Liver (tissue), 9 donors: ENCODE results near the gene CNIH2. TPM values are rescaled to one million over a fixed set of nuclear protein-coding genes. Genes with fewer than 3 reads are reported as not detected.
"Not testable (repeated sequence)": the region's sequence is repeated elsewhere in the genome, so short reads cannot be mapped to it uniquely, and the experiment has no call there.

Source experiments
- DNase-seq: peaks from one replicate; pipeline ENCODE4 v3.0.0-alpha.2; 2017; ENCODE audit warnings: low spot score
- H3K27ac ChIP-seq, 2 donors: one replicate each; pipeline ENCODE4 v1.7.0; 2013; ENCODE audit warnings: inconsistent platforms in 2 of 2, low read length in 2 of 2, control low read depth in 1 of 2, low read depth in 1 of 2, mild to moderate bottlenecking in 1 of 2
- H3K27me3 ChIP-seq, 4 donors: one replicate each; pipeline versions ENCODE4 v1.6.1 to v1.7.0; 2013; ENCODE audit warnings: low read length in 3 of 4, inconsistent platforms in 1 of 4, mild to moderate bottlenecking in 1 of 4, moderate library complexity in 1 of 4; ENCODE audit not compliant: control insufficient read depth in 4 of 4, insufficient read depth in 4 of 4
- H3K36me3 ChIP-seq, 4 donors: one replicate each; pipeline versions ENCODE4 v1.6.1 to v1.7.0; 2013; ENCODE audit warnings: low read length in 3 of 4, mild to moderate bottlenecking in 3 of 4, low read depth in 1 of 4, moderate library complexity in 1 of 4; ENCODE audit not compliant: control insufficient read depth in 4 of 4, insufficient read depth in 3 of 4
- H3K4me1 ChIP-seq, 4 donors: one replicate each; pipeline versions ENCODE4 v1.6.1 to v1.7.0; 2013; ENCODE audit warnings: low read length in 3 of 4, mild to moderate bottlenecking in 3 of 4, moderate library complexity in 1 of 4; ENCODE audit not compliant: control insufficient read depth in 4 of 4, insufficient read depth in 4 of 4
- H3K4me3 ChIP-seq, 3 donors: one replicate each; pipeline versions ENCODE4 v1.6.1 to v1.7.0; 2013; ENCODE audit warnings: low read length in 3 of 3, control low read depth in 1 of 3, low read depth in 1 of 3, mild to moderate bottlenecking in 1 of 3
- H3K9ac ChIP-seq, 2 donors: one replicate each; pipeline ENCODE4 v1.7.0; 2013; ENCODE audit warnings: low read length in 2 of 2, mild to moderate bottlenecking in 2 of 2, moderate library complexity in 2 of 2, control low read depth in 1 of 2, low read depth in 1 of 2
- H3K9me3 ChIP-seq, 4 donors: one replicate each; pipeline versions ENCODE4 v1.6.1 to v1.7.0; 2013; ENCODE audit warnings: low read length in 3 of 4; ENCODE audit not compliant: control insufficient read depth in 4 of 4
- ATF3 ChIP-seq: IDR thresholded peaks from 2 replicates; pipeline ENCODE4 v1.6.1; 2016; ENCODE audit warnings: antibody characterized with exemption
- CTCF ChIP-seq: fragments of 150-350 bp; IDR thresholded peaks from 2 replicates; pipeline ENCODE4 v1.5.1; 2017; ENCODE audit warnings: improper control_type of control experiment, low read depth, low read length; ENCODE audit not compliant: missing input control
- EGR1 ChIP-seq, 2 donors: IDR thresholded peaks; 2 replicates each; pipeline ENCODE4 v1.6.1; 2016 to 2018; ENCODE audit warnings: antibody characterized with exemption in 2 of 2, low read depth in 2 of 2
- FOXA1 ChIP-seq: IDR thresholded peaks from 2 replicates; pipeline ENCODE4 v1.6.1; 2016; ENCODE audit warnings: antibody characterized with exemption
- FOXA2 ChIP-seq: IDR thresholded peaks from 2 replicates; pipeline ENCODE4 v1.6.1; 2016; ENCODE audit warnings: antibody characterized with exemption
- GABPA ChIP-seq, 2 donors: IDR thresholded peaks in 1 of 2; conservative IDR thresholded peaks in 1 of 2; 2 replicates each; pipeline ENCODE4 v1.6.1; 2016; ENCODE audit warnings: antibody characterized with exemption in 2 of 2, mild to moderate bottlenecking in 1 of 2, moderate library complexity in 1 of 2
- HNF4A ChIP-seq, 2 donors: conservative IDR thresholded peaks; 2 replicates each; pipeline ENCODE4 v1.6.1; 2016; ENCODE audit warnings: antibody characterized with exemption in 2 of 2, mild to moderate bottlenecking in 2 of 2
- HNF4G ChIP-seq: IDR thresholded peaks from 2 replicates; pipeline ENCODE4 v1.6.1; 2016; ENCODE audit warnings: antibody characterized with exemption
- JUND ChIP-seq, 2 donors: IDR thresholded peaks; 2 replicates each; pipeline ENCODE4 v1.6.1; 2016; ENCODE audit warnings: antibody characterized with exemption in 2 of 2
- MAX ChIP-seq: IDR thresholded peaks from 2 replicates; pipeline ENCODE4 v1.6.1; 2016; ENCODE audit warnings: antibody characterized with exemption
- NR2F2 ChIP-seq: IDR thresholded peaks from 2 replicates; pipeline ENCODE4 v1.6.1; 2016; ENCODE audit warnings: antibody characterized with exemption
- RAD21 ChIP-seq, 2 donors: IDR thresholded peaks; 2 replicates each; pipeline ENCODE4 v1.6.1; 2016; ENCODE audit warnings: antibody characterized with exemption in 2 of 2, mild to moderate bottlenecking in 2 of 2
- REST ChIP-seq: IDR thresholded peaks from 2 replicates; pipeline ENCODE4 v1.6.1; 2016; ENCODE audit warnings: antibody characterized with exemption, mild to moderate bottlenecking
- RXRA ChIP-seq, 2 donors: IDR thresholded peaks; 2 replicates each; pipeline ENCODE4 v1.6.1; 2017 to 2018; ENCODE audit warnings: antibody characterized with exemption in 2 of 2, mild to moderate bottlenecking in 1 of 2
- SP1 ChIP-seq: IDR thresholded peaks from 2 replicates; pipeline ENCODE4 v1.6.1; 2018; ENCODE audit warnings: antibody characterized with exemption, mild to moderate bottlenecking
- TAF1 ChIP-seq: conservative IDR thresholded peaks from 2 replicates; pipeline ENCODE4 v1.6.1; 2016; ENCODE audit warnings: antibody characterized with exemption, mild to moderate bottlenecking
- YY1 ChIP-seq: IDR thresholded peaks from 2 replicates; pipeline ENCODE4 v1.6.1; 2016; ENCODE audit warnings: antibody characterized with exemption, mild to moderate bottlenecking
- ZBTB33 ChIP-seq: IDR thresholded peaks from 2 replicates; pipeline ENCODE4 v1.6.1; 2016; ENCODE audit warnings: antibody characterized with exemption
- WGBS: extraction: QIAGEN DNeasy Blood & Tissue Kit; methylation state at CpG from one replicate; pipeline ENCODE4 v1.1.7; 2013; 5-methylcytosine and 5-hydroxymethylcytosine counted together
- polyA plus RNA-seq, 2 donors: library from polyadenylated mRNA; stranded (reverse) in 1 of 2; unstranded in 1 of 2; fragments of 200-250 nt in 1 of 2; fragments of >200 nt in 1 of 2; fragmentation: Nextera tagmentation in 1 of 2; extraction: Ambion mirVana in 1 of 2; gene quantifications; one replicate each; pipeline versions ENCODE4 v1.2.1 to v1.2.3, GENCODE V29; 2013 to 2015
- total RNA-seq, 2 donors: library from RNA; depleted of rRNA; stranded (reverse); fragments of >200 nt; gene quantifications; one replicate each; pipeline ENCODE4 v1.2.3, GENCODE V29; 2014
- donor health status: healthy.
- donor health status: healthy.
- donor health status: healthy.
- donor health status: healthy.
- donor health status: healthy.

Gene CNIH2
- total and polyA plus RNA-seq, 4 donors: 0.07 TPM; not detected in 3

GRCh38 chr11:66251809-66252208 lies 26.2 kb upstream of the CNIH2 start:
- H3K9ac ChIP-seq: no peak overlapping the region
- WGBS: 84% methylated on average over 7 of the region's 7 CpGs
- no peaks in the 10 kb centered on the region for H3K36me3 ChIP-seq
- no peak overlapping the region for H3K27ac ChIP-seq
- peaks cover 0 to under 1% (median 0%) of the 10 kb centered on the region in 4 donors for H3K4me1 ChIP-seq
- H3K27me3 ChIP-seq: no peaks in the 10 kb centered on the region
- H3K4me3 ChIP-seq: no peak overlapping the region
- TF ChIP-seq FOXA1 (no peak), NR2F2 (no peak), TAF1 (no peak), HNF4A (conservative IDR thresholded peaks at IDR 0.05) (no peak), YY1 (no peak), ATF3 (no peak), RAD21 (IDR thresholded peaks at IDR 0.05) (no peak), HNF4G (no peak), REST (no peak), JUND (IDR thresholded peaks at IDR 0.05) (no peak), RXRA (IDR thresholded peaks at IDR 0.05) (no peak), EGR1 (IDR thresholded peaks at IDR 0.05; ENCODE audit: low read depth in 2 of 2) (no peak), FOXA2 (no peak), CTCF (no peak), ZBTB33 (no peak), SP1 (no peak), GABPA (IDR thresholded peaks at IDR 0.05 in 1 of 2, conservative IDR thresholded peaks at IDR 0.05 in 1 of 2) (no peak), MAX (no peak)
- H3K9me3 ChIP-seq: no peaks in the 10 kb centered on the region
- no peak for DNase-seq

GRCh38 chr11:66253081-66253480 lies 24.9 kb upstream of the CNIH2 start:
- H3K9ac ChIP-seq, DNase-seq, H3K27me3 ChIP-seq, H3K36me3 ChIP-seq, H3K9me3 ChIP-seq, H3K4me1 ChIP-seq, H3K27ac ChIP-seq, H3K4me3 ChIP-seq: not testable (repeated sequence)
- 88% methylated on average over 6 of the region's 6 CpGs for WGBS
